ENCODE measurements around the gene ANKRD33.

ANKRD33 gene, protein sequence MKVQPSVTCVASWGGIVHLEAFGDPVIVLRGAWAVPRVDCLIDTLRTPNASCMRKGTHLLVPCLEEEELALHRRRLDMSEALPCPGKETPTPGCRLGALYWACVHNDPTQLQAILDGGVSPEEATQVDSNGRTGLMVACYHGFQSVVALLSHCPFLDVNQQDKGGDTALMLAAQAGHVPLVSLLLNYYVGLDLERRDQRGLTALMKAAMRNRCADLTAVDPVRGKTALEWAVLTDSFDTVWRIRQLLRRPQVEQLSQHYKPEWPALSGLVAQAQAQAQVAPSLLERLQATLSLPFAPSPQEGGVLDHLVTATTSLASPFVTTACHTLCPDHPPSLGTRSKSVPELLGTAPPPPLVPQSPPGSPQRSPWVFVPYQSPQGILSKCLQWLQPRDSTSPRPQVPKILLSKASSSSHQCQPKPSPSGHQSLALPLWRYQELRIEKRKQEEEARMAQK

GRCh38 chr12:51887476-51888315 is at the start of gene ANKRD33:
ANKRD33 (plus strand) TSS chr12:51888103; CDS start chr12:51888187, 84 bp downstream.
- DNase-seq (ENCODE audit: low read depth, low spot score) = no peak
- H3K27ac ChIP-seq = no peak within 1 kb of the TSS

- H3K27ac ChIP-seq = no peak overlapping the region
- DNase-seq (ENCODE audit: low read depth, low spot score) = no peak
These were observed 49.1 kb upstream of the ANKRD33 start for GRCh38 chr12:51838762-51839161.

DNA sequence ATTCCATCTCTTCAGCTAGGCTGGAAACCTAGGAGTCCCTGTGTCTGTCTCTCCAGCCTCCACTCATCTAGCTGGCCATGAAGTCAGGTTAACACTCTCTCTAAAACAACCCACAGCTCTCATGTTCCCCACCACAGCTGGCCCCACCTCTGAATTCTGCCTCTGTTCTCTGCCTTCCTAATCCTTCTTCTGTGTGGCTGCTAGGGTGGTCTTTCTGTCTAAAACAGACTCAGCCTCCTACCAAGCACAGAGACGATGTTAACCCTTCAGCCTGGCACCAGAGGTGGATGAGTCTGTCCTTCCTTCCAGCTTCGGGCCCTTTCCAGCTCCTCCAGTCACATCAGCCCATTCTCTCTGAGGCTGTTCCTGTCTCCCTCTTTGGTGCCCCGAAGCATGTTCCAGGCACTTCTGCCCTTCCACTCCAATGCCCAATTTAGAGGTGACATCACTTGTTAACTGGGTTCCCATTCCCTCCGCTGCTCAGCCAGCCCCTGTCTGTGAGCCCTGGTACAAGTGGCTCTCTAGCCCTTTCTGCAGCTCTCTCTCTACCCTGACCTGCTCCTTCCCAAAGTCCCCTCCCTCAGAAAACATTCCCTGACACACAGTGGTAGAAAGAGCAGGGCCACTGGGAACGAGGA is 48.5 kb upstream of the ANKRD33 start:
- no peak for DNase-seq (ENCODE audit: low read depth, low spot score)
- H3K27ac ChIP-seq = no peak overlapping the region

GRCh38 chr12:51840966-51841365 is 46.9 kb upstream of the ANKRD33 start:
- DNase-seq (ENCODE audit: low read depth, low spot score) = no peak
- H3K27ac ChIP-seq = no peak overlapping the region

DNA sequence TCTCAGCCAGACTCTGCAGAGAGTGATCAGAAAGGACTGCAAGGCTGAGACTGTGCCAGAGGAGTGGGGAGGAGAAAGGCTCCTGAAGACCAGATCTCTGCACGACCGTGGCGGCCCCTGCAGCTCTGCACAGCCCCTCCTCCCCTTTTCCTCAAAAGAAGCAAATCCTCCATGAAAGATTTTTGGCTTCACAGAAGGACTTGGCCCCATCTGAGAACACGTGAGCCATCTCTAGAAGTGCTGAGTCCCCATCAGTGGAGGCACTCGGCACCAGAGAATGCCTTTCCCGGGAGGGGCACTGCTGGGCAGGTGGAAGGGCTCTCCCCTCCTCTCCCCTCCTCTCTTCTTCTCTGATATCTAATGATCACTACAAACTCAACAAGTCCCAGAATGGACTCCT is 46.2 kb upstream of the ANKRD33 start:
- H3K27ac ChIP-seq = no peak overlapping the region

GRCh38 chr12:51844854-51845253 is 43.0 kb upstream of the ANKRD33 start:
- no peak for DNase-seq (ENCODE audit: low read depth, low spot score)
- no peak overlapping the region for H3K27ac ChIP-seq

More for the DNA sequence above, 46.2 kb upstream of the ANKRD33 start:
- DNase-seq (ENCODE audit: low read depth, low spot score) = no peak

- DNase-seq (ENCODE audit: low read depth, low spot score) = no peak
- H3K27ac ChIP-seq = no peak overlapping the region
These were observed 42.4 kb upstream of the ANKRD33 start for GRCh38 chr12:51845482-51845881.

- no peak overlapping the region for H3K27ac ChIP-seq
- DNase-seq (ENCODE audit: low read depth, low spot score) = no peak
These were observed 41.6 kb upstream of the ANKRD33 start for GRCh38 chr12:51846271-51846691.

GRCh38 chr12:51846911-51847642 is 40.8 kb upstream of the ANKRD33 start:
- H3K27ac ChIP-seq = no peak overlapping the region
- no peak for DNase-seq (ENCODE audit: low read depth, low spot score)

GRCh38 chr12:51847643-51848325 is 40.1 kb upstream of the ANKRD33 start:
- H3K27ac ChIP-seq = no peak overlapping the region
- no peak for DNase-seq (ENCODE audit: low read depth, low spot score)

DNA sequence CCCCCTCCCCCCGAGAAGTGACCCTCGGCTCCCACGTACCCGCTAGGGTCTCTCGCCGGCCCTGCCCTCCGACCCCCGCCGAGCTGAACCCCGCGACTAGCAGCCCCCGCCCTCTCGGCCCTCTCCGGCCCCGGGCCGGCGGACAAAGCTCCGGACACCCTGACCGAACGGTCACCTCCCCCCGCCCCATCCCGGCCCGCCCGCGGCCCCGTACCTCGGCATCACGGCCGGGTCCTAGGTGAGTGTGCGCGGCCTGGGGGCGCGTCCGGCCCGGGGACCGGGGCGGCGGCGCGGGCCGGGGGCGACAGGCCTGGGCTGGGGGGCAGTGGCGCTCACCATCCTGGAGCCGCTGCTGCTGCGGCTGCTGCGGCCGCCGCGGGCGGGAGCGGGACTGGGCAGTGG is 39.6 kb upstream of the ANKRD33 start, which contains the start of gene FIGNL2:
FIGNL2 (minus strand) TSS at position 393 of the 402 bp plus-strand sequence. CDS start 26,305 bp downstream, outside the sequence.
- no peak for DNase-seq (ENCODE audit: low read depth, low spot score)
- H3K27ac ChIP-seq = no peak within 1 kb of the TSS

DNA sequence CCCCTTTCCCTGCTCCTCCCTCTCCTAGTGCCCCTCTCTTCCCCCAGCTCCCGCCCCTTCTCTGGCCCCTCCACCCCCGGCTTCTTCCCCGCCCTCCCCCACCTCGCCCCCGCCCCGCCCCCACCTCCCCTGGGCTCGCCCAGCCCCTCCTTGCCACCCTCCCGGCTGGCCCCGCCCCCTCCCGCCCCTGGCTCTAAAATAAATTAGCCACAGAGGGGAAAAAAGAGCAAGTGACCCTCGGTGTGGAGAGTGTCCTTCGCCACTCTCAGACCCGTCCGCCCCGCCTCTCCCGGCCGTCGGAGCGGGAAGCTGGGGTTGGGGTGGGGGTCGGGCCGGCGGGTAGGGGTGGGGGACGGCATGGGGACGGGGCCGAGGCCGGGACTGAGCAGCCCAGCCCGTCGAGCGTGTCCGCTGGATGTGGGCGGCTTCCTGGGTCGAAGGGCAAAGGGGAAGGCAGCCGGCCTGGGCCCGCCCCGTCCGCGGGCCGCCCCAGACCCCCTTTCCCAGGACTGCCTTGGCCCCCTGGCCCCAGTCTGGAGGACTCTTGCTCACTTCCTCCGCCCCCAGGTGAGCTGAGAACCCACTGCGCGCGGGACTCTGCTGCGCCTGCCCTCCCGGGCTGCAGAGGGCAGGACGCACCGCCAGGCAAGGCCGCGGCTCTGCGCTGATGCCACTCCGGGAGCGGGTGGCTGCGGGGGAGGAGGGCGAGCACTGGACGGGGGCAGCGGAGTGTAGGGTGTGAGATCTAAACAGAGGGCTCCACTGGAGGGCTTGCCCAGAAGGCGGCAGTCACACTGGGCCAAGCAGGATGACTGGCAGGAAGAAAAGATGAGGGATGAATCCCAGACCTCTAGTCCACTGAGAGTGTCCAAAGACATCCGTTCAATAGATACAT is 38.8 kb upstream of the ANKRD33 start:
- no peak for DNase-seq (ENCODE audit: low read depth, low spot score)
- no peak overlapping the region for H3K27ac ChIP-seq

DNA sequence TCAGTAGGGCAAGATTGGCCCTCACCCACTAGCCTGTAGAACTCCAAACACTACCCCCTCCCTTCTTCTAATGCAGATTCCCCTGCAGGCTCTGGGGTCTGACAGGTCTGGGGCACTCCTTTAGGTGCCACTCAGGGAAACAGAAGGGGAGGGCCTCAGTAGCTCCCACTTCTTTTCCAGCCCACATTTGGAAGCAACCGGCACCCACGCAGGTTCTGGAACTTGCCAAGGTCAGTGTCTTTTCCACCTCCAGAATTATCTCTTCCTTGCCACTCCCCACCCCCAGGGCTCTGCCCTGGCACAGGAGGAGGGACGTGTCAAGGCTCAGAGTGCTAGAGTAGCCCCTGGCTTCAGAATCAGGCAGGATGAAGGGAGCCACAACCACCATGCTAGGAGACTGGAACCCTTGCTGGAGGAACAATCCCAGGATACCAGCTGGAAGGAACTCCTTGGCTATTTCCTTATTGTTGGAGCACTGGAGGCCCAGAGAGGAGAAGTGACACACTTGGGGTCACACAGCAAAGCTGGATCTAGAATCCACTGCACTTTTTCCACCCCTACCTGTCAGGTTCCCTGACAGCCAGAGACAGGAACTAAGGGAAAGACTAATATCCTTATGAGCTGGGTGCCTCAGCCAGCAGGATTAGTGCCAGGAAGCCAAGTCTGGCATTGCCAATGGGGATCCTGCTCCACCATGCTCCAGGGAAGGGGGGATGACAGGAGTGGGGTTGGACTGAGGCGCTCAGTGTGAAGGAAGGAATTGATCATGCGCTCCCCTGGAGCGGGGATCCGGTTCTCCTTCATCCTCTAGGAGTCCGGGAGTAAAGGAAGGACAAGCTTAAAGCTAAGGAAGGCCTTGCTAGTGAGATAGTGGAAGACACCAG is 37.6 kb upstream of the ANKRD33 start:
- no peak for DNase-seq (ENCODE audit: low read depth, low spot score)
- H3K27ac ChIP-seq = no peak overlapping the region

- no peak overlapping the region for H3K27ac ChIP-seq
- no peak for DNase-seq (ENCODE audit: low read depth, low spot score)
These were observed 37.0 kb upstream of the ANKRD33 start for GRCh38 chr12:51850965-51851299.

- DNase-seq (ENCODE audit: low read depth, low spot score) = no peak
- no peak overlapping the region for H3K27ac ChIP-seq
These were observed 36.3 kb upstream of the ANKRD33 start for GRCh38 chr12:51851413-51852124.

- H3K27ac ChIP-seq = no peak overlapping the region
These were observed 35.3 kb upstream of the ANKRD33 start for GRCh38 chr12:51852404-51853137.

More at GRCh38 chr12:51852404-51853137, 35.3 kb upstream of the ANKRD33 start:
- DNase-seq (ENCODE audit: low read depth, low spot score) = no peak

Measured in epithelial cell of prostate (primary cell).